ENCODE measurements around the gene IL34. TPM values are rescaled to one million over a fixed set of nuclear protein-coding genes. Genes with fewer than 3 reads are reported as not detected.

The IL34 gene
- polyA plus RNA-seq, 1 of the 3 experiments (the other 2 are of a cell fraction) = 0.18 TPM

DNA sequence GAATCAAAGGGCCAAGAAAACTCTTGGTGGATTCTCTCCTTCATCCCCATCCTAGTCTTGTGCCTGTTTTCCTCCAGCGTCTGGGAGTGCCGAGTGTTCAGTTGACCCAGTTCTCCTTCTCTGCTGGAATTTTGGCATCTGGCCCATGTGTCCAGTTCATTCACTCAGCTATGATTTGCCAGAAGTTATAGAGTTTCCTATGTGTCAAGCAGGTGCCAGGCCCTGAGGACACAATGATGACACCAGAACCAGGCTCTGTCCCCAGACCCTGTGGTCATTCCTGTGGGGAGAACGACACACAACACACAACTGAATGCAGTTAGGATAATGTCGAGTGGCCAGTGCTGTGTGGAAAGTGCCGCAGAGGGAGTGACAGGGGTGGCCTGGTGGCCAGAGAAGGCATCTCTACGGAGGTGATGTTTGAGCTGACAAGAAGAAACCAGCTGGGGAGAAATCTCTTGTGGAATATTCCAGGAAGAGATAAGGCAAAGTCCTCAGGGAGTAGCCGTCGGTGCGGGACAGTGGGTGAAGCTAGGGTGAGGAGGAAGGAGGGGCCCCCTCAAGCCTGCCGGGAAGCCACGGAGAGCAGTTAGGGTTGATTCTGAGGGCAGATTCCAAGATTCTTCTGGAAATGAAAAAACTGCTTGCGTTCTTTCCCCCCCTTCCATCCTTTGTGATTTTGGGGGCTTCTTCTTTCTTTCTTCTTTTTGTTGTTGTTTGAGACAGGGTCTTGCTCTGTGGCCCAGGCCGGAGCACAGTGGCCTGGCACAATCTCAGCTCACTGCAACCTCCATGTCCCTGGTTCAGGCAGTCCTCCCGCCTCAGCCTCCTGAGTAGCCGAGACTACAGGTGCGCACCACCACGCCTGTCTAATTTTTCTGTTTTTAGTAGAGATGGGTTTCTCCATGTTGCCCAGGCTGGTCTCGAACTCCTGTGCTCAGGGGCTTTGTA lies 35.8 kb upstream of the IL34 start:
- no peak for DNase-seq
- Histone ChIP-seq H3K9me2 (no peaks in the 10 kb centered on the region), H3F3A (replicated peaks; ENCODE audit: insufficient read depth) (no peaks in the 10 kb centered on the region), H3K9ac (no peak overlapping the region), H2AFZ (ENCODE audit: low read depth) (no peak overlapping the region), H3K27me3 (ENCODE audit: insufficient read depth) (no peaks in the 10 kb centered on the region), H3K4me3 (ENCODE audit: low read depth in 2 of 2, low read length in 1 of 2) (no peak overlapping the region), H4K20me1 (ENCODE audit: insufficient read depth) (no peaks in the 10 kb centered on the region), H3K4me2 (no peak overlapping the region), H3K9me3 (no peaks in the 10 kb centered on the region), H3K27ac (ENCODE audit: low read depth in 2 of 2, low read length in 1 of 2) (no peak overlapping the region), H3K4me1 (ENCODE audit: control insufficient read depth in 1 of 2, insufficient read depth in 2 of 2, low read depth in 1 of 2, low read length in 1 of 2) (no peaks in the 10 kb centered on the region; a peak in 1 of 4 replicates), H3K36me3 (replicated peaks in 1 of 2; ENCODE audit: control insufficient read depth in 1 of 2, insufficient read depth in 2 of 2, low read length in 1 of 2) (no peaks in the 10 kb centered on the region), H3K79me2 (ENCODE audit: insufficient read depth) (no peaks in the 10 kb centered on the region)
- TF ChIP-seq, protein P1, sequence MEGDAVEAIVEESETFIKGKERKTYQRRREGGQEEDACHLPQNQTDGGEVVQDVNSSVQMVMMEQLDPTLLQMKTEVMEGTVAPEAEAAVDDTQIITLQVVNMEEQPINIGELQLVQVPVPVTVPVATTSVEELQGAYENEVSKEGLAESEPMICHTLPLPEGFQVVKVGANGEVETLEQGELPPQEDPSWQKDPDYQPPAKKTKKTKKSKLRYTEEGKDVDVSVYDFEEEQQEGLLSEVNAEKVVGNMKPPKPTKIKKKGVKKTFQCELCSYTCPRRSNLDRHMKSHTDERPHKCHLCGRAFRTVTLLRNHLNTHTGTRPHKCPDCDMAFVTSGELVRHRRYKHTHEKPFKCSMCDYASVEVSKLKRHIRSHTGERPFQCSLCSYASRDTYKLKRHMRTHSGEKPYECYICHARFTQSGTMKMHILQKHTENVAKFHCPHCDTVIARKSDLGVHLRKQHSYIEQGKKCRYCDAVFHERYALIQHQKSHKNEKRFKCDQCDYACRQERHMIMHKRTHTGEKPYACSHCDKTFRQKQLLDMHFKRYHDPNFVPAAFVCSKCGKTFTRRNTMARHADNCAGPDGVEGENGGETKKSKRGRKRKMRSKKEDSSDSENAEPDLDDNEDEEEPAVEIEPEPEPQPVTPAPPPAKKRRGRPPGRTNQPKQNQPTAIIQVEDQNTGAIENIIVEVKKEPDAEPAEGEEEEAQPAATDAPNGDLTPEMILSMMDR (IDR thresholded peaks at IDR 0.05) = no peak
- TF ChIP-seq PBX3 (IDR thresholded peaks at IDR 0.05) (no peak), EZH2phosphoT487 (IDR thresholded peaks at IDR 0.05; ENCODE audit: borderline replicate concordance, low read depth) (no peak), ELF1 (IDR thresholded peaks at IDR 0.05) (no peak), NFIC (IDR thresholded peaks at IDR 0.05; ENCODE audit: borderline replicate concordance) (no peak), YY1 (IDR thresholded peaks at IDR 0.05; ENCODE audit: low read depth) (no peak), RXRA (IDR thresholded peaks at IDR 0.05; ENCODE audit: borderline replicate concordance, low read depth) (no peak), RFX5 (IDR thresholded peaks at IDR 0.05; ENCODE audit: low read length) (no peak), SIN3A (IDR thresholded peaks at IDR 0.05; ENCODE audit: borderline replicate concordance, low read depth, low read length) (no peak), REST (IDR thresholded peaks at IDR 0.05; ENCODE audit: low read depth, low read length) (no peak), NRF1 (IDR thresholded peaks at IDR 0.05; ENCODE audit: low read depth, low read length) (no peak), MEF2A (IDR thresholded peaks at IDR 0.05; ENCODE audit: borderline replicate concordance, low read depth) (no peak), CHD2 (IDR thresholded peaks at IDR 0.05; ENCODE audit: low read length, partially characterized antibody) (no peak), EP300 (IDR thresholded peaks at IDR 0.05; ENCODE audit: borderline replicate concordance in 1 of 2, low read depth in 1 of 2, low read length in 1 of 2) (no peak), SMC3 (IDR thresholded peaks at IDR 0.05; ENCODE audit: low read depth, low read length) (no peak), MXI1 (IDR thresholded peaks at IDR 0.05; ENCODE audit: low read depth, low read length) (no peak)
- TF ChIP-seq, protein P2, sequence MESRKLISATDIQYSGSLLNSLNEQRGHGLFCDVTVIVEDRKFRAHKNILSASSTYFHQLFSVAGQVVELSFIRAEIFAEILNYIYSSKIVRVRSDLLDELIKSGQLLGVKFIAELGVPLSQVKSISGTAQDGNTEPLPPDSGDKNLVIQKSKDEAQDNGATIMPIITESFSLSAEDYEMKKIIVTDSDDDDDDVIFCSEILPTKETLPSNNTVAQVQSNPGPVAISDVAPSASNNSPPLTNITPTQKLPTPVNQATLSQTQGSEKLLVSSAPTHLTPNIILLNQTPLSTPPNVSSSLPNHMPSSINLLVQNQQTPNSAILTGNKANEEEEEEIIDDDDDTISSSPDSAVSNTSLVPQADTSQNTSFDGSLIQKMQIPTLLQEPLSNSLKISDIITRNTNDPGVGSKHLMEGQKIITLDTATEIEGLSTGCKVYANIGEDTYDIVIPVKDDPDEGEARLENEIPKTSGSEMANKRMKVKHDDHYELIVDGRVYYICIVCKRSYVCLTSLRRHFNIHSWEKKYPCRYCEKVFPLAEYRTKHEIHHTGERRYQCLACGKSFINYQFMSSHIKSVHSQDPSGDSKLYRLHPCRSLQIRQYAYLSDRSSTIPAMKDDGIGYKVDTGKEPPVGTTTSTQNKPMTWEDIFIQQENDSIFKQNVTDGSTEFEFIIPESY (IDR thresholded peaks at IDR 0.05; ENCODE audit: borderline replicate concordance, low read depth) = no peak
- TF ChIP-seq, protein P3, sequence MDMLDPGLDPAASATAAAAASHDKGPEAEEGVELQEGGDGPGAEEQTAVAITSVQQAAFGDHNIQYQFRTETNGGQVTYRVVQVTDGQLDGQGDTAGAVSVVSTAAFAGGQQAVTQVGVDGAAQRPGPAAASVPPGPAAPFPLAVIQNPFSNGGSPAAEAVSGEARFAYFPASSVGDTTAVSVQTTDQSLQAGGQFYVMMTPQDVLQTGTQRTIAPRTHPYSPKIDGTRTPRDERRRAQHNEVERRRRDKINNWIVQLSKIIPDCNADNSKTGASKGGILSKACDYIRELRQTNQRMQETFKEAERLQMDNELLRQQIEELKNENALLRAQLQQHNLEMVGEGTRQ (IDR thresholded peaks at IDR 0.05; ENCODE audit: borderline replicate concordance, low read depth, low read length) = no peak
- WGBS (ENCODE audit: low lambda C conversion rate) = 74% methylated on average over 18 of the region's 18 CpGs
- ChIA-PET POLR2A (no interaction called here), CTCF (interaction anchor here (1.0 kb wide), 1 partner anchor 43 kb away, joined by 3 read pairs; no protein-coding TSS in a partner anchor)

Data from SK-N-SH (cell line).